Measurements from ENCODE around the gene XYLT1.

XYLT1 gene

GRCh38 chr16:17125671-17126070 lies 345.1 kb downstream of the XYLT1 start:
- no peak overlapping the region for H3K4me2 ChIP-seq (ENCODE audit: low read length)
- no peaks in the 10 kb centered on the region for H3K4me1 ChIP-seq (ENCODE audit: low read length)
- H3K9ac ChIP-seq (ENCODE audit: low read length) = no peak overlapping the region
- H4K20me1 ChIP-seq (ENCODE audit: insufficient read depth, low read length) = no peaks in the 10 kb centered on the region
- H3K9me3 ChIP-seq (ENCODE audit: insufficient read depth, low read length) = no peaks in the 10 kb centered on the region
- H3K4me3 ChIP-seq (ENCODE audit: low read length) = no peak overlapping the region
- H3K27me3 ChIP-seq (ENCODE audit: low read depth, low read length) = no peaks in the 10 kb centered on the region
- no peaks in the 10 kb centered on the region for H3K79me2 ChIP-seq (ENCODE audit: low read length)
- TF ChIP-seq CTCF (IDR thresholded peaks at IDR 0.05; ENCODE audit: low read depth, low read length) = no peak
- no peak for TF ChIP-seq EZH2phosphoT487 (IDR thresholded peaks at IDR 0.05; ENCODE audit: low read depth)
- no peak overlapping the region for H3K27ac ChIP-seq (ENCODE audit: low read length)
- no peaks in the 10 kb centered on the region for H3K36me3 ChIP-seq (replicated peaks; ENCODE audit: low read depth, low read length)
- no peak overlapping the region for H2AFZ ChIP-seq (ENCODE audit: low read depth, low read length)

- H3K4me3 ChIP-seq (ENCODE audit: low read length) = no peak overlapping the region
- H3K79me2 ChIP-seq (ENCODE audit: low read length) = no peaks in the 10 kb centered on the region
- H3K9me3 ChIP-seq (ENCODE audit: insufficient read depth, low read length) = no peaks in the 10 kb centered on the region
- no peak overlapping the region for H3K9ac ChIP-seq (ENCODE audit: low read length)
- no peak for TF ChIP-seq CTCF (IDR thresholded peaks at IDR 0.05; ENCODE audit: low read depth, low read length)
- no peak for TF ChIP-seq EZH2phosphoT487 (IDR thresholded peaks at IDR 0.05; ENCODE audit: low read depth)
- no peaks in the 10 kb centered on the region for H3K4me1 ChIP-seq (ENCODE audit: low read length)
- no peaks in the 10 kb centered on the region for H4K20me1 ChIP-seq (ENCODE audit: insufficient read depth, low read length)
- no peak overlapping the region for H3K4me2 ChIP-seq (ENCODE audit: low read length)
- H3K36me3 ChIP-seq (replicated peaks; ENCODE audit: low read depth, low read length) = no peaks in the 10 kb centered on the region
- no peaks in the 10 kb centered on the region for H3K27me3 ChIP-seq (ENCODE audit: low read depth, low read length)
- no peak overlapping the region for H3K27ac ChIP-seq (ENCODE audit: low read length)
- H2AFZ ChIP-seq (ENCODE audit: low read depth, low read length) = no peak overlapping the region
These were observed 352.7 kb downstream of the XYLT1 start for GRCh38 chr16:17117906-17118577.

- Histone ChIP-seq H2AFZ (ENCODE audit: low read depth, low read length) (no peak overlapping the region), H3K4me3 (ENCODE audit: low read length) (no peak overlapping the region), H3K9ac (ENCODE audit: low read length) (no peak overlapping the region), H3K36me3 (replicated peaks; ENCODE audit: low read depth, low read length) (no peaks in the 10 kb centered on the region), H3K27me3 (ENCODE audit: low read depth, low read length) (no peaks in the 10 kb centered on the region), H3K4me2 (ENCODE audit: low read length) (no peak overlapping the region), H4K20me1 (ENCODE audit: insufficient read depth, low read length) (no peaks in the 10 kb centered on the region), H3K9me3 (ENCODE audit: insufficient read depth, low read length) (no peaks in the 10 kb centered on the region), H3K79me2 (ENCODE audit: low read length) (no peaks in the 10 kb centered on the region), H3K4me1 (ENCODE audit: low read length) (no peaks in the 10 kb centered on the region), H3K27ac (ENCODE audit: low read length) (no peak overlapping the region)
- TF ChIP-seq CTCF (IDR thresholded peaks at IDR 0.05; ENCODE audit: low read depth, low read length) (no peak), EZH2phosphoT487 (IDR thresholded peaks at IDR 0.05; ENCODE audit: low read depth) (no peak)
These were observed 354.0 kb downstream of the XYLT1 start for GRCh38 chr16:17116595-17117322.

- Histone ChIP-seq H4K20me1 (ENCODE audit: insufficient read depth, low read length) (no peaks in the 10 kb centered on the region), H3K4me1 (ENCODE audit: low read length) (no peaks in the 10 kb centered on the region), H3K4me2 (ENCODE audit: low read length) (no peak overlapping the region), H3K9ac (ENCODE audit: low read length) (no peak overlapping the region), H3K36me3 (replicated peaks; ENCODE audit: low read depth, low read length) (no peaks in the 10 kb centered on the region), H3K27me3 (ENCODE audit: low read depth, low read length) (no peaks in the 10 kb centered on the region), H3K27ac (ENCODE audit: low read length) (no peak overlapping the region), H2AFZ (ENCODE audit: low read depth, low read length) (no peak overlapping the region), H3K9me3 (ENCODE audit: insufficient read depth, low read length) (no peaks in the 10 kb centered on the region), H3K79me2 (ENCODE audit: low read length) (no peaks in the 10 kb centered on the region), H3K4me3 (ENCODE audit: low read length) (no peak overlapping the region)
- TF ChIP-seq CTCF (IDR thresholded peaks at IDR 0.05; ENCODE audit: low read depth, low read length) (no peak), EZH2phosphoT487 (IDR thresholded peaks at IDR 0.05; ENCODE audit: low read depth) (no peak)
These were observed 361.3 kb downstream of the XYLT1 start for GRCh38 chr16:17109413-17109812.

Measured in OCI-LY3 (cell line).